A549 (cell line): ENCODE measurements around the gene SLBP.

Experiments used
- CHD2 ChIP-seq: fragments of 150-350 bp; IDR thresholded peaks from 2 replicates; pipeline ENCODE4 v1.6.1; 2014; ENCODE audit warnings: low read length; ENCODE audit not compliant: partially characterized antibody
- EHF ChIP-seq: fragments of 250-450 bp; sonication (Bioruptor Pico); IDR thresholded peaks from 2 replicates; pipeline ENCODE4 v1.5.0; 2020; ENCODE audit warnings: mild to moderate bottlenecking
- EP300 ChIP-seq, 2 experiments: fragments of >200 bp; sonication (Bioruptor Twin); formaldehyde crosslinking; IDR thresholded peaks; 2 replicates in 1 of 2; 3 replicates in 1 of 2; pipeline ENCODE4 v1.6.1; 2016 to 2017
- POLR2A ChIP-seq: IDR thresholded peaks from 2 replicates; pipeline ENCODE4 v1.6.1; 2012; ENCODE audit warnings: mild to moderate bottlenecking, low read length
- RCOR1 ChIP-seq: fragments of 150-350 bp; IDR thresholded peaks from 2 replicates; pipeline ENCODE4 v1.6.1; 2014; ENCODE audit warnings: antibody characterized with exemption, low read length, low read depth
- RFX5 ChIP-seq: fragments of 450-650 bp; IDR thresholded peaks from 2 replicates; pipeline ENCODE4 v1.7.1; 2014; ENCODE audit warnings: antibody characterized with exemption, mild to moderate bottlenecking, moderate library complexity
- SMC3 ChIP-seq: fragments of >200 bp; sonication (Bioruptor Twin); formaldehyde crosslinking; IDR thresholded peaks from 3 replicates; pipeline ENCODE4 v1.6.1; 2018; ENCODE audit warnings: inconsistent platforms
- TF ChIP-seq, protein P1 (sequence below): fragments of >200 bp; sonication (Bioruptor Twin); formaldehyde crosslinking; IDR thresholded peaks from 3 replicates; pipeline ENCODE4 v1.5.1; 2016

DNA sequence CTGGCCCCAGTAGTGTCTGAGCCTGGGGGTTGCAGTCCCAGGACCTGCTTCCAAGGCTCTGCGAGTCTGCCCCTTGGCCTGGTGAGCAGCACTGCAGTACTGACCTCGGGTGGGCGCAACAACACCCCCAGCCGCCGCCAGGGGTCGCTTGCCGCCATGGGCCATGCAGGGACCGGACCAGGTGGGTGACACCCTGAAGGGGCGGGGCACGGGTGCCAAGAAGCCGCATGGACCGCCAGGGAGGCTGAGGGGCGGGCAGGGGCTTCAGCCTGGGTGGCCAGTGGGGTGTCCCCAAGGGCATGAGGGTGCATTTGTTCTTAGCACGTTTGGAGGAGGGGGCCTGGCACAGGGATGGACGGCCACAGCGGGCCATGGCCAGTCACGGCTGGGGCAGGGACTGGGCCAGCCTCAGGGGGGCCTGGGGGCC is 34.2 kb upstream of the SLBP start:
- TF ChIP-seq SMC3 (peak; percentile 70), RCOR1 (no peak), POLR2A (no peak), EHF (no peak), EP300 (IDR thresholded peaks at IDR 0.05) (no peak), RFX5 (no peak), CHD2 (no peak)
- TF ChIP-seq, protein P1, sequence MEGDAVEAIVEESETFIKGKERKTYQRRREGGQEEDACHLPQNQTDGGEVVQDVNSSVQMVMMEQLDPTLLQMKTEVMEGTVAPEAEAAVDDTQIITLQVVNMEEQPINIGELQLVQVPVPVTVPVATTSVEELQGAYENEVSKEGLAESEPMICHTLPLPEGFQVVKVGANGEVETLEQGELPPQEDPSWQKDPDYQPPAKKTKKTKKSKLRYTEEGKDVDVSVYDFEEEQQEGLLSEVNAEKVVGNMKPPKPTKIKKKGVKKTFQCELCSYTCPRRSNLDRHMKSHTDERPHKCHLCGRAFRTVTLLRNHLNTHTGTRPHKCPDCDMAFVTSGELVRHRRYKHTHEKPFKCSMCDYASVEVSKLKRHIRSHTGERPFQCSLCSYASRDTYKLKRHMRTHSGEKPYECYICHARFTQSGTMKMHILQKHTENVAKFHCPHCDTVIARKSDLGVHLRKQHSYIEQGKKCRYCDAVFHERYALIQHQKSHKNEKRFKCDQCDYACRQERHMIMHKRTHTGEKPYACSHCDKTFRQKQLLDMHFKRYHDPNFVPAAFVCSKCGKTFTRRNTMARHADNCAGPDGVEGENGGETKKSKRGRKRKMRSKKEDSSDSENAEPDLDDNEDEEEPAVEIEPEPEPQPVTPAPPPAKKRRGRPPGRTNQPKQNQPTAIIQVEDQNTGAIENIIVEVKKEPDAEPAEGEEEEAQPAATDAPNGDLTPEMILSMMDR: peak; percentile 54
